ENCODE data around the gene CNTNAP2. TPM values are rescaled to one million over a fixed set of nuclear protein-coding genes. Genes with fewer than 3 reads are reported as not detected.
"Not testable (repeated sequence)": the region's sequence is repeated elsewhere in the genome, so short reads cannot be mapped to it uniquely, and the experiment has no call there.

CNTNAP2 gene
- total and polyA plus RNA-seq, 2 donors from 2014 or later, result 0.06 to 0.13 TPM

DNA sequence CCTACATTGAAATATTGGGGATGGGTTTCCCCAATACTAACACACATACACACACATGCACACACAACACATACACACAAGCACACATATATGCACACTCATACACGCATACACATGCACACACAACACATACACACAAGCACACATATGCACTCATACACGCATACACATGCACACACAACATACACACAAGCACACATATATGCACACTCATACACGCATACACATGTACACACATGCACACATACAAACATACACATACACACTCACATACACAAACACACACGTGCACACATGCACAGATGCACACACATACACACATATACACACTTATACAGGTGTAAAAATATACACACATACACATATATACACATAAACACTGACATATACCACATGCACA, 2346.6 kb downstream of the CNTNAP2 start:
- FAIRE-seq (no peak), DNase-seq (no peak)
- intact Hi-C loops (cut with DNase I), result no loop called here
- no peaks in the 10 kb centered on the region for H3K36me3 ChIP-seq (ENCODE audit: control insufficient read depth in 2 of 3, insufficient read depth in 3 of 3, low read length in 3 of 3)
- no peak overlapping the region for H3K9ac ChIP-seq (ENCODE audit: low read length in 3 of 3)
- H3K4me1 ChIP-seq (ENCODE audit: control insufficient read depth in 2 of 3, insufficient read depth in 2 of 3, low read depth in 1 of 3, low read length in 3 of 3), result no peaks in the 10 kb centered on the region
- no peak overlapping the region for H3K4me3 ChIP-seq (ENCODE audit: low read length in 3 of 3)
- TF ChIP-seq, protein P1, sequence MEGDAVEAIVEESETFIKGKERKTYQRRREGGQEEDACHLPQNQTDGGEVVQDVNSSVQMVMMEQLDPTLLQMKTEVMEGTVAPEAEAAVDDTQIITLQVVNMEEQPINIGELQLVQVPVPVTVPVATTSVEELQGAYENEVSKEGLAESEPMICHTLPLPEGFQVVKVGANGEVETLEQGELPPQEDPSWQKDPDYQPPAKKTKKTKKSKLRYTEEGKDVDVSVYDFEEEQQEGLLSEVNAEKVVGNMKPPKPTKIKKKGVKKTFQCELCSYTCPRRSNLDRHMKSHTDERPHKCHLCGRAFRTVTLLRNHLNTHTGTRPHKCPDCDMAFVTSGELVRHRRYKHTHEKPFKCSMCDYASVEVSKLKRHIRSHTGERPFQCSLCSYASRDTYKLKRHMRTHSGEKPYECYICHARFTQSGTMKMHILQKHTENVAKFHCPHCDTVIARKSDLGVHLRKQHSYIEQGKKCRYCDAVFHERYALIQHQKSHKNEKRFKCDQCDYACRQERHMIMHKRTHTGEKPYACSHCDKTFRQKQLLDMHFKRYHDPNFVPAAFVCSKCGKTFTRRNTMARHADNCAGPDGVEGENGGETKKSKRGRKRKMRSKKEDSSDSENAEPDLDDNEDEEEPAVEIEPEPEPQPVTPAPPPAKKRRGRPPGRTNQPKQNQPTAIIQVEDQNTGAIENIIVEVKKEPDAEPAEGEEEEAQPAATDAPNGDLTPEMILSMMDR (IDR thresholded peaks at IDR 0.05; ENCODE audit: borderline replicate concordance, extremely low read depth, insufficient read depth), result no peak
- no peak overlapping the region for H3K27ac ChIP-seq (ENCODE audit: low read depth in 2 of 2, low read length in 2 of 2)
- H3K9me3 ChIP-seq (ENCODE audit: control insufficient read depth in 2 of 3, insufficient read depth in 1 of 3, low read length in 3 of 3), result peaks cover 0 to 3% (median 0%) of the 10 kb centered on the region in 3 donors
- no peaks in the 10 kb centered on the region for H3K27me3 ChIP-seq (ENCODE audit: control insufficient read depth, insufficient read depth, low read length)

DNA sequence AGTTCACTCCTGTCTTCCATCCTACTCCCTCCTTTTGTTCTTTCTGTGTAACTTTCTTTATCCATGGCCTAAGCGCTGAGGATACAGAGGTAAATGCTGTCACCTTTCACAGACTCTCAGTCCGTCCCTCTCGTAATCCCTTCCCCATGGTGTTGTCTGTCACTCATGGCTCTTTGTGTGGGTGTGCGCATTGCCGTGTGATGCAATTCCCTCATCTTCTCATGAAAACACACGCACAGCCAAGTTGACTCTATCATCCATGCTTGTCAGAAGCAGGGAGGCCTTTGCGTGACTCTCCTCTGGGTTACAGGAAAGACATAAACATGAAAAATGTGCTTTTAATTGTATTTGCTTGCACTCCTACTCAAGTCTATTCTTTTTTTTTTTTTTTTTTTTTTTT, 2348.3 kb downstream of the CNTNAP2 start:
- TF ChIP-seq, protein P1 (IDR thresholded peaks at IDR 0.05; ENCODE audit: borderline replicate concordance, extremely low read depth, insufficient read depth), result no peak
- DNase-seq, result peak in 1 of 5 donors; percentile 42
- Histone ChIP-seq H3K9me3 (ENCODE audit: control insufficient read depth in 2 of 3, insufficient read depth in 1 of 3, low read length in 3 of 3) (peaks cover 0 to 3% (median 0%) of the 10 kb centered on the region in 3 donors), H3K27ac (ENCODE audit: low read depth in 2 of 2, low read length in 2 of 2) (no peak overlapping the region), H3K4me3 (ENCODE audit: low read length in 3 of 3) (no peak overlapping the region), H3K9ac (ENCODE audit: low read length in 3 of 3) (no peak overlapping the region), H3K4me1 (ENCODE audit: control insufficient read depth in 2 of 3, insufficient read depth in 2 of 3, low read depth in 1 of 3, low read length in 3 of 3) (no peaks in the 10 kb centered on the region), H3K27me3 (ENCODE audit: control insufficient read depth, insufficient read depth, low read length) (no peaks in the 10 kb centered on the region), H3K36me3 (ENCODE audit: control insufficient read depth in 2 of 3, insufficient read depth in 3 of 3, low read length in 3 of 3) (no peaks in the 10 kb centered on the region)
- FAIRE-seq, result no peak
- intact Hi-C loops (cut with DNase I), result no loop called here

DNA sequence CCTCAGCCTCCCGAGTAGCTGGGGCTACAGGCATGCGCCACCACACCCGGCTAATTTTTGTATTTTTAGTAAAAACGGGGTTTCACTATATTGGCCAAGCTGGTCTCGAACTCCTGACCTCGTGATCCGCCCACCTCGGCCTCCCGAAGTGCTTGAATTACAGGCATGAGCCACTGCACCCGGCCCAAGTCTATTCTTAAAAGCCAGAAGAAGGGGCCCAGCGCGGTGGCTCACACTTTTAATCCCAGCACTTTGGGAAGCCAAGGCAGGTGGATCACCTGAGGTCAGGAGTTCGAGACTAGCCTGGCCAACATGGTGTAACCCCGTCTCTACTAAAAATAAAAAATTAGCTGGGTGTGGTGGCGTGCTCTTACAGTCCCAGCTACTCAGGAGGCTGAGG, 2348.8 kb downstream of the CNTNAP2 start:
- H3K36me3 ChIP-seq (ENCODE audit: control insufficient read depth in 2 of 3, insufficient read depth in 3 of 3, low read length in 3 of 3); H3K27ac ChIP-seq (ENCODE audit: low read depth in 2 of 2, low read length in 2 of 2); DNase-seq; intact Hi-C loops (cut with DNase I); H3K9ac ChIP-seq (ENCODE audit: low read length in 3 of 3); FAIRE-seq; H3K9me3 ChIP-seq (ENCODE audit: control insufficient read depth in 2 of 3, insufficient read depth in 1 of 3, low read length in 3 of 3); H3K4me3 ChIP-seq (ENCODE audit: low read length in 3 of 3); H3K27me3 ChIP-seq (ENCODE audit: control insufficient read depth, insufficient read depth, low read length); H3K4me1 ChIP-seq (ENCODE audit: control insufficient read depth in 2 of 3, insufficient read depth in 2 of 3, low read depth in 1 of 3, low read length in 3 of 3): not testable (repeated sequence)

DNA sequence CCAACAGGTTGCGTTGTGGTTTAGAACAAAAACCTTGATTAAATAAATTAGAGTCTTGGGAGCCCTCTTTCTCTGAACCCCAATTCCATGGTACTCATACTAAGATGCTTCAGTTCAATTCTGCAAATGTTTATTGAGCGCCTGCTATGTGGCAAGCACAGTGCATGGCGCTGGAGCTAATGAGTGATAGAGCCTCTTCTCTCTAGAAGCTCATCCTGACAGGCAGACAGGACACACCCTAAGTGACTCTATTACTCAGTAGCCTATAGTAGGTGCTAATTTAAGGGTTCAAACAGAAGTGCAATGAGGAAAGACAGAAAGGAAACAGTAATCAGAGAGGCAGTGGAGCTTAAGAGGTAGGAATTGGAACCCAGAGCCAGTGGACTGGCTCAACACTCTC, 2349.5 kb downstream of the CNTNAP2 start:
- no peak overlapping the region for H3K4me3 ChIP-seq (ENCODE audit: low read length in 3 of 3)
- DNase-seq (no peak), FAIRE-seq (no peak)
- H3K27me3 ChIP-seq (ENCODE audit: control insufficient read depth, insufficient read depth, low read length), result no peaks in the 10 kb centered on the region
- peaks cover 0 to 3% (median 0%) of the 10 kb centered on the region in 3 donors for H3K9me3 ChIP-seq (ENCODE audit: control insufficient read depth in 2 of 3, insufficient read depth in 1 of 3, low read length in 3 of 3)
- TF ChIP-seq, protein P1 (IDR thresholded peaks at IDR 0.05; ENCODE audit: borderline replicate concordance, extremely low read depth, insufficient read depth), result no peak
- intact Hi-C loops (cut with DNase I), result no loop called here
- no peak overlapping the region for H3K27ac ChIP-seq (ENCODE audit: low read depth in 2 of 2, low read length in 2 of 2)
- no peak overlapping the region for H3K9ac ChIP-seq (ENCODE audit: low read length in 3 of 3)
- no peaks in the 10 kb centered on the region for H3K36me3 ChIP-seq (ENCODE audit: control insufficient read depth in 2 of 3, insufficient read depth in 3 of 3, low read length in 3 of 3)
- no peaks in the 10 kb centered on the region for H3K4me1 ChIP-seq (ENCODE audit: control insufficient read depth in 2 of 3, insufficient read depth in 2 of 3, low read depth in 1 of 3, low read length in 3 of 3)
